IPS DF 6.9 (cell line): ENCODE measurements around the gene MAST3.

Experiments used
- DNase-seq: peaks from one replicate; pipeline ENCODE4 v3.0.0-alpha.2; 2013; ENCODE audit warnings: low read depth, low spot score
- H3K27ac ChIP-seq: one replicate; pipeline ENCODE4 v1.5.1; 2013; ENCODE audit warnings: low read length, control low read depth
- H3K27me3 ChIP-seq: 2 replicates; pipeline ENCODE4 v1.6.1; 2013; ENCODE audit warnings: mild to moderate bottlenecking, low read length; ENCODE audit not compliant: control insufficient read depth, insufficient read depth
- H3K36me3 ChIP-seq: 2 replicates; pipeline ENCODE4 v1.6.1; 2013; ENCODE audit warnings: low read length; ENCODE audit not compliant: control insufficient read depth, insufficient read depth
- H3K4me1 ChIP-seq: 2 replicates; pipeline ENCODE4 v1.6.1; 2013; ENCODE audit warnings: low read length; ENCODE audit not compliant: control insufficient read depth, insufficient read depth
- H3K4me3 ChIP-seq: 2 replicates; pipeline ENCODE4 v1.5.1; 2013; ENCODE audit warnings: mild to moderate bottlenecking, low read length
- H3K9me3 ChIP-seq: 2 replicates; pipeline ENCODE4 v1.6.1; 2013; ENCODE audit warnings: low read length, inconsistent platforms; ENCODE audit not compliant: control insufficient read depth, insufficient read depth
- WGBS: extraction: QIAGEN DNeasy Blood & Tissue Kit; methylation state at CpG from one replicate; pipeline ENCODE4 v1.1.7; 2013; ENCODE audit warnings: mixed read lengths, missing lambda C conversion rate; ENCODE audit not compliant: insufficient read length, insufficient coverage; 5-methylcytosine and 5-hydroxymethylcytosine counted together

MAST3 gene

GRCh38 chr19:18062028-18062427 lies 35.5 kb upstream of the MAST3 start:
- Histone ChIP-seq H3K4me1 (peaks cover 1% of the 10 kb centered on the region; the same call in 1 of the 2 replicates), H3K36me3 (no peaks in the 10 kb centered on the region; the same call in 1 of the 2 replicates), H3K27me3 (no peaks in the 10 kb centered on the region), H3K4me3 (no peak overlapping the region), H3K27ac (no peak overlapping the region), H3K9me3 (no peaks in the 10 kb centered on the region)
- DNase-seq = no peak
- no CpG with 5 or more reads among the region's 8 CpGs for WGBS

GRCh38 chr19:18063463-18063862 lies 34.1 kb upstream of the MAST3 start:
- Histone ChIP-seq H3K27ac (no peak overlapping the region), H3K4me1 (peaks cover 1% of the 10 kb centered on the region; the same call in 1 of the 2 replicates), H3K36me3 (no peaks in the 10 kb centered on the region; the same call in 1 of the 2 replicates), H3K4me3 (peak overlapping the region; percentile 7; the same call in 1 of the 2 replicates), H3K27me3 (no peaks in the 10 kb centered on the region), H3K9me3 (no peaks in the 10 kb centered on the region)
- WGBS = no CpG with 5 or more reads among the region's 5 CpGs
- no peak for DNase-seq

- Histone ChIP-seq H3K4me3 (no peak overlapping the region), H3K27ac (no peak overlapping the region), H3K4me1 (no peaks in the 10 kb centered on the region; the same call in 1 of the 2 replicates), H3K9me3 (no peaks in the 10 kb centered on the region), H3K27me3 (no peaks in the 10 kb centered on the region), H3K36me3 (no peaks in the 10 kb centered on the region; the same call in 1 of the 2 replicates)
- no peak for DNase-seq
- no CpG with 5 or more reads among the region's 1 CpG for WGBS
These were observed 32.4 kb upstream of the MAST3 start for GRCh38 chr19:18065173-18065495.

GRCh38 chr19:18068395-18068794 lies 29.2 kb upstream of the MAST3 start:
- Histone ChIP-seq H3K27me3 (no peaks in the 10 kb centered on the region), H3K36me3 (no peaks in the 10 kb centered on the region; the same call in 1 of the 2 replicates), H3K27ac (no peak overlapping the region), H3K9me3 (no peaks in the 10 kb centered on the region), H3K4me3 (no peak overlapping the region), H3K4me1 (no peaks in the 10 kb centered on the region; the same call in 1 of the 2 replicates)
- no peak for DNase-seq
- no CpG with 5 or more reads among the region's 5 CpGs for WGBS

GRCh38 chr19:18069383-18069782 lies 28.2 kb upstream of the MAST3 start:
- DNase-seq = no peak
- no peak overlapping the region for H3K4me3 ChIP-seq
- H3K27me3 ChIP-seq = no peaks in the 10 kb centered on the region
- H3K36me3 ChIP-seq = no peaks in the 10 kb centered on the region; the same call in 1 of the 2 replicates
- WGBS = no CpG with 5 or more reads among the region's 15 CpGs
- H3K27ac ChIP-seq = no peak overlapping the region
- H3K9me3 ChIP-seq = no peaks in the 10 kb centered on the region
- H3K4me1 ChIP-seq = no peaks in the 10 kb centered on the region

- DNase-seq = no peak
- Histone ChIP-seq H3K27ac (no peak overlapping the region), H3K4me1 (no peaks in the 10 kb centered on the region), H3K27me3 (no peaks in the 10 kb centered on the region), H3K4me3 (no peak overlapping the region), H3K36me3 (no peaks in the 10 kb centered on the region; the same call in 1 of the 2 replicates), H3K9me3 (no peaks in the 10 kb centered on the region)
- no CpG with 5 or more reads among the region's 11 CpGs for WGBS
These were observed 27.4 kb upstream of the MAST3 start for GRCh38 chr19:18070181-18070580.

GRCh38 chr19:18072335-18072734 lies 25.2 kb upstream of the MAST3 start:
- no peak for DNase-seq
- H3K9me3 ChIP-seq = no peaks in the 10 kb centered on the region
- H3K27me3 ChIP-seq = no peaks in the 10 kb centered on the region
- WGBS = no CpG with 5 or more reads among the region's 6 CpGs
- H3K27ac ChIP-seq = no peak overlapping the region
- H3K4me3 ChIP-seq = no peak overlapping the region
- H3K36me3 ChIP-seq = no peaks in the 10 kb centered on the region; the same call in 1 of the 2 replicates
- no peaks in the 10 kb centered on the region for H3K4me1 ChIP-seq

GRCh38 chr19:18073197-18073596 lies 24.4 kb upstream of the MAST3 start:
- DNase-seq = no peak
- Histone ChIP-seq H3K4me1 (no peaks in the 10 kb centered on the region), H3K36me3 (no peaks in the 10 kb centered on the region; the same call in 1 of the 2 replicates), H3K27me3 (no peaks in the 10 kb centered on the region), H3K9me3 (no peaks in the 10 kb centered on the region), H3K27ac (no peak overlapping the region), H3K4me3 (no peak overlapping the region)
- no CpG with 5 or more reads among the region's 4 CpGs for WGBS

- Histone ChIP-seq H3K27me3 (no peaks in the 10 kb centered on the region), H3K27ac (no peak overlapping the region), H3K36me3 (no peaks in the 10 kb centered on the region; the same call in 1 of the 2 replicates), H3K4me1 (no peaks in the 10 kb centered on the region), H3K9me3 (no peaks in the 10 kb centered on the region), H3K4me3 (no peak overlapping the region)
- DNase-seq = no peak
- no CpG with 5 or more reads among the region's 9 CpGs for WGBS
These were observed 23.4 kb upstream of the MAST3 start for GRCh38 chr19:18074192-18074591.

GRCh38 chr19:18083929-18084684 lies 13.5 kb upstream of the MAST3 start:
- H3K27me3 ChIP-seq = no peaks in the 10 kb centered on the region
- WGBS = 100% methylated on average over 7 of the region's 8 CpGs
- no peak overlapping the region for H3K4me3 ChIP-seq
- no peaks in the 10 kb centered on the region for H3K4me1 ChIP-seq
- no peaks in the 10 kb centered on the region for H3K9me3 ChIP-seq
- H3K36me3 ChIP-seq = no peaks in the 10 kb centered on the region
- no peak overlapping the region for H3K27ac ChIP-seq
- no peak for DNase-seq
